Colon (tissue), 2 donors: ENCODE data around the gene ARHGEF9.
"Not testable (repeated sequence)": the region's sequence is repeated elsewhere in the genome, so short reads cannot be mapped to it uniquely, and the experiment has no call there.

Experiments used
- FAIRE-seq: peaks from 2 replicates; lab custom pipeline; 2012; peaks lifted over from hg19 to GRCh38; lab: Jason Lieb, UNC
- donor health status: control.
- donor health status: control.

Gene ARHGEF9

GRCh38 chrX:63657821-63658220 lies 127.2 kb downstream of the ARHGEF9 start:
- peak; percentile 31 for FAIRE-seq

GRCh38 chrX:63656871-63657580 lies 128.0 kb downstream of the ARHGEF9 start:
- no peak for FAIRE-seq

DNA sequence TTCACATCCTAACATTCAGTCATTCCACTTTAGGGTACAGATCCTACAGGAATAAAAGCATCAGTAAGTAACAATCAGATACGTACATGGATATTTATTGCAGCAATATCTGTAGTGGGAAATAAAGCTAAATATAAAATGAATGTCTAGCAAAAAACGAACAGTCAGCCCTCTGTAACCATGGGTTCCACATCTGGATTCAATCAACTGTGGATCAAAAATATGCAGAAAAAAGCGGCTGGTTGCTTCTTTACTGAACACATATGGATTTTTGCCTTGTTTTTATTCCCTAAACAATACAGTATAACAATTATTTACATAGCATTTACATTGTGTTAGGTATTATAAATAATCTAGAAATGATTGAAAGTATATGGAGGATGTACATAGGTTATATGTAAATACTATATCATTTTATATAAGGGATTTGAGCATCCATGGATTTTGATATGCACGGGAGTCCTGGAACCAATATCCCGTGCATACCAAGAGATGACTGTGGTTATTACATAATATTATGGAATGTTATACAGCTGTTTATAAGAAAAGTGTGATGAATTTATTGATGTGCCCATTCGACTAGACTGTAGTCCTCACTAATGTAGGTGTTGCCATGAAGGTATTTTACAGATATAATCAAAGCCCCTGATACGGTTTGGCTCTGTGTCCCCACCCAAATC lies 132.8 kb downstream of the ARHGEF9 start:
- peak; percentile 87 for FAIRE-seq

GRCh38 chrX:63645748-63646147 lies 139.3 kb downstream of the ARHGEF9 start:
- FAIRE-seq, result not testable (repeated sequence)

DNA sequence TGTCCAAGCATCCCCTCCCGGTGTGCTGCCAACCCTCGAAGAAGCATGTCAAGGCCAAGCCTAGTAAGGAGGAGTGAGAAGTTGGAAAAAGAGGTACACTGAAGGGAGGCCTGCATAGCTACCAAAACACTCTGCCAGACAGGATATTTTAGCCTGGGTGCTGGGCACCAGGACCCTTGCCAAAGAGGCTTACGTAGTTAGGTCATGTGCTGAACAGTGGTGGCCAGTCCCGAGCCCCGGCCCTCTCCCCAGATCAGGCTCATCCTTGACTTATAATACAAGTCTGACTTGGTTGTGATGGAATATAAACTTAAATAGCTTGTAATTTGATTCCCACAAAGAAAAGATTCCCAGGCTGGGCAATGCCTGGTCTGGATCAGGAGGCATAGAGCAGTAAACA lies 149.3 kb downstream of the ARHGEF9 start:
- no peak for FAIRE-seq

DNA sequence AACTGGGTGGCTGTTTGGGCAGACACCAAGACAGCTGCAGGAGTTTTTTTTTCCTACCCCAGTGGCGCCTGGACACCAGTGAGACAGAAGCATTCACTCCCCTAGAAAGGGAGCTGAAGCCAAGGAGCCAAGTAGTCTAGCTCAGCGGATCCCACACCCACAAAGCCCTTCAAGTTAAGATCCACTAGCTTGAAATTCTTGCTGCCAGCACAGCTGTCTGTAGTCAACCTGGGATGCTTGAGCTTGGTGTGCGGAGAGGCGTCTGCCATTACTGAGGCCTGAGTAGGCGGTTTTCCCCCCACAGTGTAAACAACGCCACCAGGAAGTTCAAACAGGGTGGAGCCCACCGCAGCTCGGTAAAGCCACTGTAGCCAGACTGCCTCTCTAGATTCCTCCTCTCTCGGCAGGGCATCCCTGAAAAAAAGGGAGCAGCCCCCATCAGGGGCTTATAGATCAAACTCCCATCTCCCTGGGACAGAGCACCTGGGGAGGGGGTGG lies 171.4 kb downstream of the ARHGEF9 start:
- no peak for FAIRE-seq

DNA sequence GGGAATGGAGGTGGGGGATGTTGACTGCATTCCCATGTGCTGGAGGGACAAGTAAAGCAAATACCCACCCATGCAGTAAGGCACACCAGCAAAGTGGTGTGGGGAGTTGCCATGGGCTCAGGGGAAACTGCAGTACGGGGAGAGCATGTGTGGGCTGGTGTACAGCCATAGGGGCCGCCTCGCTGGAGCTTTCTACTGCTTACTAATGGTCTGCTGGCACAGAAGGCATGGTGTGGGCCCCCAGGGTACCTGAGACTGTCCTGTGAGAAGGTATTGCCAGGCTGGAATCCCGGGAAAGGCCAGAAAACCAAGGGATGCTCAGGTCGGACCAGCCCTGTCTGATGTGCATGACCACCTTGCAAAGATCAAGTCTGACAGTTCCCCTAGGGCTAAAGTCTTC lies 199.1 kb downstream of the ARHGEF9 start:
- no peak for FAIRE-seq
